ENCODE results near the gene SMIM14.
"Not testable (repeated sequence)": the region's sequence is repeated elsewhere in the genome, so short reads cannot be mapped to it uniquely, and the experiment has no call there.

The SMIM14 gene

DNA sequence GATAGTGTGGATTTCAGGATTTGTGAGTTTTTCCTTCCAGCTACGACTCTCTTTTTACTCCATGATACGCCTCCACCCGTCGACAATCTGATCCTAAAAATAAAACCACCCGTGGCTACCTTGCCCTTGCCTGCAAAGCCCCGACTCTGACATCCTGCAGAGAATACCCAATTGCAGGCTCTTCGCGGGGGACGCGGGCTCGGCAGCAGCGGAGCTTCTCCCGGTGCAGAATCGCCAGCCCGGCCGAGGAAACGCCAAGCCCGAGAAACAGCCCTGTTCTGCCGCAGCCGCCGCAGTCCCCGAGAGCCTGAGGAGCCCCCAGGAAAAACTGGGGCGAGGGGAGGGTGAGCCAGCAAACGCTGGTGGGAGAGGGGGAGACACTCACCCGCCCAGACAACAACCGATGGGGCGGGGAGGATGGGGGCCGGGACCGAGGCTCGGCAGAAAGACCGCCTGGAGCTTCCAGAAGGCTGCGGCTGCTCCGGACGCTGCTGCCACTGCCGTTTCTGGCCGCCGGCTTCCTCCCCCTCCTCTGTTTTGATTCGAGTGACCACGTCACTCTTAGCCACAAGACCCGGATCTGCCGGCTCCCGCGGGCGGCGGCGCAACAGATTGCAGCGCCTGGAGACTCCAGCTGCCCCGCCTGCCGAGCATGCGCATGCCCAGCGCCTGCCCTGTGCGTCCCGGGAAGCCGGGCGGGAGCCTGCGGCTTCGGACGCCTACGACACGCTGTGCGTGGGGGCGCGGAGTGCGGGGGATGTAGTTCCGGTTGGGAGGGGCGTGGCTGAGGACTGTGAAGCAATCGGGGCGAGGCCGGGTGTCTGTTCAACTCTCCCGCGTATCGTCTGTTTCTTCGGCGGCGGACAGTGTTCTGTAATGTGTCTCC, at the start of gene SMIM14:
Gene SMIM14 (minus strand): TSS at position 512 of the 886 bp plus-strand sequence. CDS start 33,720 bp downstream, outside the sequence.
- DNase-seq, result peak; percentile 89

DNA sequence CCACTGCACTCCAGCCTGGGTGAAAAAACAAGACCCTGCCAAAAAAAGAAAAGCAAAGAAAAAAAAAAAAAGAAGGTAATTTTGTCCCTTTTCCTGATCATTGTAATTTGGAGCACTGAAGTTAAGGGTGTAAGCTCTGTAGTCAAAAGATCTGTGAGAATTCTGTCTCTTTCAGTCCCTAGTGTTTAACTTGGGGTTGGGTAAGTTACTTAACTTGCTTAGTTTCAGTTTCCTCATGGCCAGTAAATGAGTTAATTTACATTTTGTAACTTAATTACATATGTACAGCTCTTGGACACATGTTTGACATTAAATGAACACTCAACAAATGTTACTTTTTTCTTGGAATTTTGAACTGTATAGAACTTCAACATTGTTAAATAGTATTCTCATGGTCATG, 48.3 kb upstream of the SMIM14 start:
- DNase-seq, result no peak

DNA sequence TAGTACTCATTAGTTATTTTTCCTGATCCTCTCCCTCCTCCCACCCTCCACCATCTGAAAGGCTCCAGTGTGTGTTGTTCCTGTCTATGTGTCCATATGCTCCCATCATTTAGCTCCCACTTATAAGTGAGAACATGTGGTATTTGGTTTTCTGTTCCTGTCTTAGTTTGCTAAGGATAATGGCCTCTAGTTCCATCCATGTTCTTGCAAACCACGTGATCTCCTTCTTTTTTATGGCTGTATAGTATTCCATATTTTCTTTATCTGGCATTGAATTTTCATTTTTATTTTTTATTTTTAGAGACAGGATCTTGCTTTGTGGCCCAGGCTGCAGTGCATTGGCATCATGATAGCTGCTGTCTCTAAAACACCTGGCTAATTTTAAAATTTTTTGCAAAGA, 47.3 kb upstream of the SMIM14 start:
- no peak for DNase-seq

DNA sequence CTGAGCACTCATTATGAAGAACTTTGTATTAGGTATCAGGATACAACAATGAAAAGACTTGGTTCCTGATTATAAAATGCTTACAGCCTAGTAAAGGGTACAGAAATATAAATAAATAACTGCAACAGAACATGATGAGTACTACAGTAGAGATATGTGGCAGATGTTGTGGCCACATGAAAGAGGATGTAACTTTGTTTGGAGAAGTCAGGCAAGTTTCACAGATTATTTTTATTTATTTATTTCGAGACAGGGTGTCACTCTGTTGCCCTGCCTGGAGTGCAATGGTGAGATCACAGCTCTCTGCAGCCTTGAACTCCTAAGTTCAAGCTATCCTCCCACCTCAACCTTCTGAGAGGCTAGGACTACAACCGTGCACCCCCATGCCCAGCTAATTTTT, 43.5 kb upstream of the SMIM14 start:
- DNase-seq, result no peak

DNA sequence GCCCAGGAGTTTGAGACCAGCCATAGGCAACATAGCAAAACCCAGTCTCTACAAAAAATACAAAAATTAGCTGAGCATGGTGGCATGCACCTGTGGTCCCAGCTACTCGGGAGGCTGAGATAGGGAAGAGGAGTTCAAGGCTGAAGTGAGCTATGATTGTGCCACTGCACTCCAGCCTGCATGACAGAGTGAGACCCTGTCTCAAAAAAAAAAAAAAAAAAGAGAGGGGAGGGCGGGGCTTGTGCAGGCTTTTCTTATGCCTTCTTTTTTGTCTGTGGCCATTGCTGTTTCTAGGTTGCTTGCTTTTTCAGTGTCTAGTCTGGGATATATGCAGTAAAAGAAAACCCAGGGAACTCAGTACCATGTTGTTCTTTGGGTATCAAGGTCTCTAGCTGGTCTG, 42.3 kb upstream of the SMIM14 start:
- not testable (repeated sequence) for DNase-seq

DNA sequence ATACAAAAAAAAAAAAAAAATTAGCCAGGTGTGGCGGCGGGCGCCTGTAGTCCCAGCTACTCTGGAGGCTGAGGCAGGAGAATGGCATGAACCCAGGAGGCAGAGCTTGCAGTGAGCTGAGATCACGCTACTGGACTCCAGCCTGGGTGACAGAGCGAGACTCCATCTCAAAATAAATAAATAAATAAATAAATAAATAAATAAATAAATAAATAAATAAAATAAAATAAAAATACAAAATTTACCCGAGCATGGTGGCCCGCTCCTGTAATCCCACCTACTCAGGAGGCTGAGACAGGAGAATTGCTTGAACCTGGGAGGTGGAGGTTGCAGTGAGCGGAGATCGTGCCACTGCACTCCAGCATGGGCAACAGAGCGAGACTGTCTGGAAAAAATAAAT, 37.0 kb upstream of the SMIM14 start:
- DNase-seq, result not testable (repeated sequence)

DNA sequence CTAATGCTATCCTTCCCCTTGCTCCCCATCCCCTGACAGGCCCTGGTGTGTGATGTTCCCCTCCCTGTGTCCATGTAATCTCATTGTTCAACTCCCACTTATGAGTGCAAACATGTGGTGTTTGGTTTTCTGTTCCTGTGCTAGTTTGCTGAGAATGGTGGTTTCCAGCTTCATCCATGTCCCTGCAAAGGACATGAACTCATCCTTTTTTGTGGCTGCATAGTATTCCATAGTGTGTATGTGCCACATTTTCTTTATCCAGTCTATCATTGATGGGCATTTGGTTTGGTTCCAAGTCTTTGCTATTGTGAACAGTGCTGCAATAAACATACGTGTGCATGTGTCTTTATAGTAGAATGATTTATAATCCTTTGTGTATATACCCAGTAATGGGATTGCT, 31.6 kb upstream of the SMIM14 start:
- not testable (repeated sequence) for DNase-seq

DNA sequence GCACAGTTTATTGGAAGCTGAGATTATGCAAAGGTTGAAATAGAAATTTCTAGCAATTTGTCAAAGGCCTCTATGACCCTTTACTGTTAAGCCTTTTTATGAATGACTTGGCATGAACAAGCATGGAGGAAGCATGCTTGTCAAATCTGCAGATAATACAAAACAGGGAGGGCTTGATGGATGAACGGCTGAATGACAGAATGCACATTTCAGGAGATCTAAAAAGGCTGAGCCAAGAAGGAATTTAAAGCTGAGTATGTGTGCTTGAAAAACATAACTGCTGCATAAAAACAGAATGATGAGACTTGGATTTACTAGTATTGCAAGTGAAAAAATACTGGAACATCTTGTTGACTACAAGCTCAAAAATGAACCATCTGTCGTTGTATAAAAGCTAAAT, 30.2 kb upstream of the SMIM14 start:
- DNase-seq, result no peak

DNA sequence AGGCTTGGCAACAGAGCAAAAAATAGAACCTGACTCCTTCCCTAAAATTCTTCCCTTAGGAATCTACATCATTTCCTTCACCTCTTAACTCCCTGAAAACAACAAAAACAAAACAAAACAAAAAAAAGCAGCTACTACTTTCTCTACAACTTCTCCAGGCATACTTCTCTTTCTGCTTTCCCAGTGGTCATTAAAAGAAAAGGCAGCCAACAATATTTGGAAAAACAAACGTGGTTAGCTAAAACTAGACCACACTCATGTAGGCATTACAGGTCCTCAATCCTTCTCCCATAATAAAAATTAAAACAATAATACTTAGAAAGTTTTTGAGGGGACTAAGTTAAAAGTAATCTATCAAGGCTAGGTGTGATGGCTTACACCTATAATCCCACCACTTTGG, 29.0 kb upstream of the SMIM14 start:
- no peak for DNase-seq

DNA sequence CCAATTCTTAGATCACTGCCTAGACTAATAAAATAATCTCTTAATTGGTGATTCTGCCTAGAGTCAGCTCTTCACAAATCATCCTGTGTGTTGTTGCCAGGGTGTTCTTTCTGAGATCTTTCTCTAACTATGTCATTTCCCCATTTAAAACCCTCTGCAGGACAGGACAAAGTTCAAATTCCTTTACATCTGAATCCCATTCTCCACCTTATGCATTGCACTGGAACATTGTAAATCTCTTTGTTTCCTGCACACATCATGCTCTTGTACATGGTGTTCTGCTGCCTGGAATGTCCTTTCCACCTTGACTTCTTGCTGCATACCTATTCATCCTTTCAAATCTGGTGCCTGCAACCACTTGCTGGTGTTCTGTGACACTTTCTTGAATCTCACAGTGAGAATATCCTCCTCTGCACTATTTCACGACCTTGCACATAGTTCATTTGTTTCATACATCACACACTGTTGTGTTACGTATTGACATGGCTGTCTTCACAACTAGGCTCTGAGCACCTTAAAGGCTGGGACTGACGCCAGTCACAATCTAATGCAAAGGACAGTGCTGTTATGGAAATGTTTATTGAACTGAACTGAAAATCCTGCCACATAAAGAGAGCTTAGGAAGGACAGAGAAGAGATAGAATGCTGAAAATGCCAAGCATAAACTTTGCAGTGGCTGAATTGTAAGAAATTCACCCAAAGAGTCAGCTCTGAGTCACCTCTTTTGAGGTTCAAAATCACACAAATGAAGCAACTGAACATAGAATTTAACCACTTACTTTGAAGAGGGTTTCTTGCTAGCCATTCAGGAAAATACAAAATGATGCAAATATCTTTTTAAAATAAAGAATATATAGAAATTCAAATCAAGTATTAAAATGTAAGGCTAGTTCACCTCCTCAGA, 26.4 kb upstream of the SMIM14 start:
- no peak for DNase-seq

DNA sequence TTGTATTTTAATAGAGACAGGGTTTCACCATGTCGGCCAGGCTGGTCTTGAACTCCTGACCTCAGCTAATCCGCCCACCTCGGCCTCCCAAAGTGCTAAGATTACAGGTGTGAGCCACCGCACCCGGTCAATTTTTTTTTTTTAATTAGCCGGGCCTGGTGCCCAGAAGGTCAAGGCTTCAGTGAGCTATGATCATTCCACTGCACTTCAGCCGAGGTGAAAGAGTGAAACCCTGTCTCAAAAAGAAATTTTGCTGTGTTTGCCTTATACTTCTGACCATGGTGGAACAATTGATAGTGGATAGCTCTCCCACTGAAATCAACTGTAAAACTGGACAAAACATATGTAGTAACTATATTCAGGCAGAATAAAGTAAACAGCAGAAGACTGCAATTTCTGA, 24.0 kb upstream of the SMIM14 start:
- no peak for DNase-seq

DNA sequence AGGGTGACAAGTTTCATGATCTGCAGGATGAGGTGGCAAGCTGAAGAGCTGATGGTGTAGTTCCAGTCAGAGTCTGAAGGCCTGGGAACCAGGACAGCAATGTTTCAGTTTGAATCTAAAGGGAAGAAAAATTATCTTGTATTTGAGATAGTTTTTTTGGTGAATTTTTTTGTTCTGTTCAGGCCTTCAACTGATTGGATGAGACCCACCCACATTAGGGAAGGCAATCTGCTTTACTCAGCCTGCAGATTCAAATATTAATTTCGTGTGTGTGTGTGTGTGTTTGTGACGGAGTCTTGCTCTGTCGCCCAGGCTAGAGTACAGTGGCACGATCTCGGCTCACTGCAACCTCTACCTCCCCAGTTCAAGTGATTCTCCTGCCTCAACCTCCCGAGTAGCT, 22.1 kb upstream of the SMIM14 start:
- no peak for DNase-seq

DNA sequence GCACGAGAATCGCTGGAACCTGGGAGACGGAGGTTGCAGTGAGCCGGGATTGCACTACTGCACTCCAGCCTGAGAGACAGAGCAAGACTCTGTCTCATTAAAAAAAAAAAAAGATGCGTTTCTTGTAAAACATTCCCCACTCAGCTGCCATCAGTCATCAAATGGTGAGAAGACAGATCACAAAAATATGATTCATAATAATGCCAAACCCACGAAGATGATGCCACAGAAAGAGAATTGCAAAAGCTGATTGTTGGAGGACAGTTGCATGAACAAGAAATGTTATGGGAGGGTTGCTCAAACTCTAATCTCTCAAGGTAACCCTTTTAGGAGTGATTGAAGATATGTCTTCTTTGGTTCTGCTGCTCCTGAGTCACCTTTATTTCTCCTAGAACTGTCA, 21.4 kb upstream of the SMIM14 start:
- no peak for DNase-seq

DNA sequence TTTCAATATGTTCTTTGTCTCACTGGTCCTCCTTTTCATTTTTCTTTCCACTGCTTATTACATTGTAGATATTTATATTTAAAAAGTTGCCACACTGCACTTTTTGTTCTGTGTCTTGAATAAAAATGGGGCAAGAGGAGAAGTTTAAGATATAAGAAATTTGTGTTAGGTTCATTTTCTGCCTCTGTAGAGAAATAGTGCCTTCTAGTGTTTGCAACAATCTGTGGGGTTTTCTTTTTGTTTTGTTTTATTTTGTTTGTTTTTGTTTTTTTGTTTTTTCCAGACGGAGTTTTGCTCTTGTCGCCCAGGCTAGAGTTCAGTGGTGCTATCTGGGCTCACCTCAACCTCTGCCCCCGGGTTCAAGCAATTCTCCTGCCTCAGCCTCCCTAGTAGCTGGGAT, 20.1 kb upstream of the SMIM14 start:
- no peak for DNase-seq

DNA sequence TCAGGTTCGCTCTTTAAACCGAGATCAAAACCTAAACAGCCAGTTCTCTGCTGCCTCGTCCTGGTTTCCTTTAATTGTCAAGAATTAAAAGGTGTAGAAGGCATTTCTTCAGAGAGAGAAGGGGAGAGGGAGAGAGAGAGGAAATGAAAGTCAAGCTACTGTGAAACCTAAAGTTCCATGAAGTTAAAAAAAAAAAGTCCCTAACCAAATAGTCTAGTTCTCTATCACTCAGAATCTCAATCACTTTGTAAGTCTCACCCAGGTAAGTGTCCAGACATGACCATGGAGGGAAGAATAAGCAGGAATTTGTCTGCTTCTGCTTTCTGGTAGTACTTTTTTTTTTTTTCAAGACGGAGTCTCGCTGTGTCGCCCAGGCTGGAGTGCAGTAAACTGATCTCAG, 18.8 kb upstream of the SMIM14 start:
- DNase-seq, result no peak

DNA sequence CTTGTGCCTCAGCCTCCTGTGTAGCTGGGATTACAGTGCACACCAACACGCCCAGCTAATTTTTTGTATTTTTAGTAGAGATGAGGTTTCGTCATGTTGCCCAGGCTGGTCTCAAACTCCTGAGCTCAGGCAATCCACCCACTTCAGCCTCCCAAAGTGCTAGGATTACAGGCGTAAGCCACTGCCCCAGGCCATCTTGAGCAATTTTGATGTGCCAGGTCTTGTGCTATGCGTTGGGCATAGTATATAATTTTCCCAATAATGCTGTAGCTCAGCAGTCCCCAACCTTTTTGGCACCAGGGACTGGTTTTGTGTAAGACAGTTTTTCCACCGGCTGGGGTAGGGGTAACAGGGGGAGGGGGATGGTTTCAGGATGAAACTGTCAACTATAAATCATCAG, 18.0 kb upstream of the SMIM14 start:
- DNase-seq, result not testable (repeated sequence)

DNA sequence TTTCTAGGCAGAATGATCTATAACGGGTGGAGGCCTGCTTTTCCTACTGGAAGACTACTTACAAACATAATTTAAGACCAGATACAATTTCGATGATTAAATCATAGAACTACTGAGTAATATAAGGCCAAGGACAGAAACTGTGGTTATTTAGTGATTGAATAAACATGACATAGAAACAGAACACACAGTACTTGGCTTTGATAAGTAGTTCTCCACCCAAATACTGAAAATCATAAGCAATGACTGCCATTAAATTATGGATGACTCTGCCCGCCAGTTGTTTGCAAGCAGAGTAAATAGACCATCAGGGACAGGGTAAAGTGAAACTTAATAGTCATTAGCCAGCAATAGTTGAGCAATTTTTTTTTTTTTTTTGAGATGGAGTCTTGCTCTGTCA, 17.2 kb upstream of the SMIM14 start:
- DNase-seq, result no peak

DNA sequence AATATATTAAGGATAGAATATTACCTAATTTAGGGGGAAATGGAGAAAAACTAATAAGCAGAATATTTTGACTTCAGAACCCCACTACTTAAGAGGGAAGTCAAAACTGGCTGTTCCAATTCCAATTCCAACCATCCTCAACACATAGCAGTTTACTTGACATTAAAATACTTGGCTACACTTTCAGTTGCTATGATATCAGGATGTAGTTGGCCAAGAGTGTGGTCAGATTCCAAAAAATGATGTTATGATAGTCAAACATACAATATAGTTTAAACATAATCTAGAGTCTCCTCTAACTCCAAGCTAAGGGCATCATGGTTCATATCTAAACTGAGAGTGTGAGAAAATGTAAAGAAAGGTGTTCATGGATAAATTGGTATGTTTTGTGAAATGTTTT, 16.5 kb upstream of the SMIM14 start:
- no peak for DNase-seq

DNA sequence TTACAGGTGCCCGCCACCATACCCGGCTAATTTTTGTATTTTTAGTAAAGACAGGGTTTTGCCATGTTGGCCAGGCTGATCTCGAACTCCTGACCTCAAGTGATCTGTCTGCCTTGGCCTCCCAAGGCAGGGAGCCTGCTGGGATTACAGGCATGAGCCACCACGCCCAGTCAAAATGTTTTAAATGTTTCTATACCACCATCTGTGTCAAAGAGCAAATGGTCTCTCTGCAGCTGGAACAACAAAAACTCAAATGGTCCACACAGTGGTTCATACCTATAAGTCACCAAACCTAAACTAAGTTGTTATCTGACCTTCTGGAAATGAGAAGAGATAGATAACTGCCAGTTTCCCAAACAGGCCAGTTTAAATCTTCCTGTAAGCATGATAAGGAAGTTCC, 12.9 kb upstream of the SMIM14 start:
- not testable (repeated sequence) for DNase-seq

DNA sequence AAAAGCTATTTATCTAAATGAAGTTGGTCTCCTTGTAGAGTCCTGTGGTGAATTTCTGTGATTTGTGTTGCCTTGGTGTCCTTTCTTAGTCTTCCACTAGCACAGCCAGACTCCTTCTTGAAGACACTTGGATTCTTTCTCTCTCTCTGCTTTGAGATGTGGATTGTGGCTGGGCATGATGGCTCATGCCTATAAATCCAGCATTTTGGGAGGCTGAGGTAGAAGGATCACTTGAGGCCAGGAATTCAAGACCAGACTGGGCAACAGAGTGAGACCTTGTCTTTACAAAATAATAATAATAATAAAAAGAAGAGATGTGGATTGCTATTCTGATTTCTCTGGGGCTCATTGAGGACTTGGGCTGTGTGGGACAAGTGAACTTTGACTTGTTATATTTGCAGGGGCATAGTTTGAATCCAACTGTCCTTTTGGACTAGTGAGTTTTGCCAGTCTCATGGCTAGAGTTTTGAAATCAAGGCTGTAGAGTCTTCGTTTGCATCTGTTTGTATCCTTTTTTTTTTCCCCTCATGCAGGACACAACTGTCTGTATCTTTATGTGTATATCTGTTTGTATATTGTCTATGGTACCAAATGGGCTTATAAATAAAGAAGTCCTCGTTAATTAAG, 11.1 kb upstream of the SMIM14 start:
- DNase-seq, result no peak

DNA sequence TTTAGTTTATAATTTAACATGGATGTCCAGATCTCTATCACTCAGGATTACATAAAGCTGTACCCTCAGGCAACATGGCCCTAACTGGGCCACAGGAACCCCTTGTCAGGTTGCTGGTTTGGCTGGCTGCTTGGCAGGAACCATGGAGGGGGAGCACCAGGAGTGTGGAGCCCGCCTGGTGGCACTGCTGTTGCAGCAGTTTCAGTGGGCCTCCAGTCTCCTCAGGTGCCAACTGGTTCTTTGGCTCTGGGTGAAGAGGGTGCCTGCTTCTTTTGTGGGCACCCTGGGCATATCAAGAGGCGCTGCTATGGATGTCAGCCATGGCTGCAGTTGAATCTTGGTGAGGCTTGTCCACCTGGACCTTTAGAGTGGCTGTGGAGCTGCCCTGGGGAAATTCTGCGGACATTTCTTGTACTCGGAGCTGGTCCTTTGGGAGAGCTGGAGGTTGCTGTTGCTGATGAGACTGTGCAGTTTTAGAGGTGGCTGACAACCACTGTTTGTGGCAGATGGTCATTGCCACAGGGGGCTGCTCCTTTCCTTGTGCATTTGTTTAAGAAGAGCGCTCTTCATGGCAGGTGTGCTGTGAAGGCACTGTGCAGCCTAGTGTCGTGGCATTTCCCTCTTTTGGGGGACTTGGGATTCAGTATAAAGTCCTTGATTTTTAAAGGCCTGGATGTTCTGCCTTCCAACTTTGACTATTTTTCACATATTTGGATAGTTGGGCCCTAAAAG, 10.3 kb upstream of the SMIM14 start:
- DNase-seq, result no peak

DNA sequence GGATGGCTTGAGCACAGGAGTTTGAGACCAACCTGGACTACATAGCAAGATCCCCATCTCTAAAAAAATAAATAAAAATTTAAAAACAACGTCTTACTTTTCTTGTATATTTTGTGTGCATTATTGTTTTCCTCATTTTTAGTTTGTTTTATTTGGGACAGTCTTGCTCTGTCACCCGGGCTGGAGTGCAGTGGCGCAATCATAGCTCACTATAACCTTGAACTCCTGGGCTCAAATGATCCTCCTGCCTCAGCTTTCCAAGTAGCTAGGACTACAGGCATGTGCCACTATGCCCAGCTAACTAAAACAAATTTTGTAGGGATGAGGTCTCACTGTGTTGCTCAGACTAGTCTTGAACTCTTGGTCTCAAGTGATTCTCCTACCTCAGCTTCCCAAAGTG, 9.5 kb upstream of the SMIM14 start:
- no peak for DNase-seq
